HG02970 (cell line): Measurements from ENCODE around the gene TRIP6.

Source experiments
- ATAC-seq: cut with Tn5 transposase; IDR thresholded peaks from one replicate; pipeline ENCODE4 v1.9.1; 2021; ENCODE audit warnings: mild to moderate bottlenecking, moderate library complexity, moderate number of reproducible peaks; ENCODE audit not compliant: unreplicated experiment, low FRiP score

The TRIP6 gene

GRCh38 chr7:100873599-100874299 lies 6.6 kb downstream of the TRIP6 start:
- ATAC-seq, result no peak

GRCh38 chr7:100874300-100874576 lies 7.1 kb downstream of the TRIP6 start:
- ATAC-seq, result no peak

- peak; percentile 79 for ATAC-seq
These were observed 7.6 kb downstream of the TRIP6 start, which contains the start of gene SRRT for GRCh38 chr7:100874577-100875355. Gene SRRT, plus strand, starts transcription at chr7:100875103. Its CDS starts 488 bp downstream, at chr7:100875591.

GRCh38 chr7:100875356-100875751 lies 8.2 kb downstream of the TRIP6 start:
- ATAC-seq, result peak; percentile 22

- ATAC-seq, result no peak
These were observed 10.8 kb downstream of the TRIP6 start for GRCh38 chr7:100878013-100878412.

GRCh38 chr7:100878685-100879084 lies 11.5 kb downstream of the TRIP6 start:
- ATAC-seq, result no peak

GRCh38 chr7:100879685-100880261 lies 12.6 kb downstream of the TRIP6 start:
- ATAC-seq, result no peak

GRCh38 chr7:100880645-100881044 lies 13.5 kb downstream of the TRIP6 start:
- no peak for ATAC-seq

GRCh38 chr7:100881136-100881535 lies 13.9 kb downstream of the TRIP6 start:
- ATAC-seq, result no peak

- no peak for ATAC-seq
These were observed 15.0 kb downstream of the TRIP6 start for GRCh38 chr7:100882201-100882600.

GRCh38 chr7:100882785-100883526 lies 15.8 kb downstream of the TRIP6 start:
- ATAC-seq, result no peak

- ATAC-seq, result no peak
These were observed 17.7 kb downstream of the TRIP6 start for GRCh38 chr7:100884736-100885439.

- ATAC-seq, result no peak
These were observed 18.4 kb downstream of the TRIP6 start for GRCh38 chr7:100885440-100886141.

GRCh38 chr7:100886142-100886935 lies 19.2 kb downstream of the TRIP6 start:
- ATAC-seq, result no peak

GRCh38 chr7:100886936-100887515 lies 19.8 kb downstream of the TRIP6 start:
- ATAC-seq, result no peak

GRCh38 chr7:100887516-100888290 lies 20.5 kb downstream of the TRIP6 start:
- no peak for ATAC-seq

GRCh38 chr7:100888291-100888987 lies 21.3 kb downstream of the TRIP6 start:
- ATAC-seq, result no peak
